ENCODE results near the gene PARP4.
"Not testable (repeated sequence)": the region's sequence is repeated elsewhere in the genome, so short reads cannot be mapped to it uniquely, and the experiment has no call there.

Gene PARP4

GRCh38 chr13:24512197-24512907 is at the start of gene PARP4:
PARP4 (minus strand) TSS chr13:24512778; CDS start chr13:24503776, 9,002 bp downstream.
- DNase-seq = peak; percentile 65

GRCh38 chr13:24560579-24561187 is 48.1 kb upstream of the PARP4 start:
- not testable (repeated sequence) for DNase-seq

GRCh38 chr13:24559431-24560218 is 47.0 kb upstream of the PARP4 start:
- not testable (repeated sequence) for DNase-seq

GRCh38 chr13:24557081-24557480 is 44.5 kb upstream of the PARP4 start:
- DNase-seq = no peak

- DNase-seq = not testable (repeated sequence)
Observed at GRCh38 chr13:24553892-24554291, 41.3 kb upstream of the PARP4 start.

- DNase-seq = peak; percentile 11
Observed at GRCh38 chr13:24541476-24542352, 29.1 kb upstream of the PARP4 start.

GRCh38 chr13:24541127-24541475 is 28.5 kb upstream of the PARP4 start:
- no peak for DNase-seq

- no peak for DNase-seq
Observed at GRCh38 chr13:24540236-24541126, 27.9 kb upstream of the PARP4 start.

GRCh38 chr13:24539500-24540165 is 27.1 kb upstream of the PARP4 start:
- DNase-seq = no peak

GRCh38 chr13:24529478-24529877 is 16.9 kb upstream of the PARP4 start:
- no peak for DNase-seq

- DNase-seq = no peak
Observed at GRCh38 chr13:24528816-24529398, 16.3 kb upstream of the PARP4 start.

- DNase-seq = no peak
Observed at GRCh38 chr13:24527266-24527775, 14.7 kb upstream of the PARP4 start.

- DNase-seq = no peak
Observed at GRCh38 chr13:24520733-24521132, 8.2 kb upstream of the PARP4 start.

GRCh38 chr13:24516919-24517318 is 4.3 kb upstream of the PARP4 start:
- DNase-seq = no peak

GRCh38 chr13:24512908-24513213 is 283 bp upstream of the PARP4 start:
- no peak for DNase-seq

GRCh38 chr13:24511816-24512196 is 772 bp downstream of the PARP4 start:
- DNase-seq = peak; percentile 2

- DNase-seq = peak; percentile 44
Observed at GRCh38 chr13:24511019-24511815, 1.4 kb downstream of the PARP4 start.

- no peak for DNase-seq
Observed at GRCh38 chr13:24506698-24507335, 5.8 kb downstream of the PARP4 start.

GRCh38 chr13:24506283-24506682 is 6.3 kb downstream of the PARP4 start:
- DNase-seq = not testable (repeated sequence)
